ENCODE measurements around the gene SLC28A2. TPM values are rescaled to one million over a fixed set of nuclear protein-coding genes. Genes with fewer than 3 reads are reported as not detected.
"Not testable (repeated sequence)": the region's sequence is repeated elsewhere in the genome, so short reads cannot be mapped to it uniquely, and the experiment has no call there.

The SLC28A2 gene
- polyA plus RNA-seq, 2 of the 4 experiments (the other 2 are of a cell fraction) = 0.35 TPM; not detected in 1

- 41% methylated on average over 6 of the region's 6 CpGs for WGBS (ENCODE audit: missing lambda C conversion rate)
- H3K9me3 ChIP-seq = no peaks in the 10 kb centered on the region
- H3K4me2 ChIP-seq = no peak overlapping the region
- DNase-seq (ENCODE audit: low read depth in 1 of 2, low spot score in 1 of 2) (no peak), ATAC-seq (no peak), FAIRE-seq (no peak)
- CTCF ChIA-PET = interaction anchor here (1.2 to 1.6 kb wide), 3 partner anchors 11 to 84 kb away, joined by 3 to 5 read pairs (median 3); no protein-coding TSS in a partner anchor
- TF ChIP-seq CBX8 (IDR thresholded peaks at IDR 0.05) = no peak
- no peak for TF ChIP-seq PHF8 (IDR thresholded peaks at IDR 0.05; ENCODE audit: borderline replicate concordance, low read depth)
- TF ChIP-seq EP300 (IDR thresholded peaks at IDR 0.05) = no peak
- no peak for TF ChIP-seq JUNB (IDR thresholded peaks at IDR 0.05)
- no peak for TF ChIP-seq FOSL2 (IDR thresholded peaks at IDR 0.05)
- TF ChIP-seq FOSL2 (CRISPR knock-in tag; IDR thresholded peaks at IDR 0.05) = no peak
- no peak for TF ChIP-seq EHMT2 (IDR thresholded peaks at IDR 0.05; ENCODE audit: low read depth)
- no peak for TF ChIP-seq CHD4 (IDR thresholded peaks at IDR 0.05; ENCODE audit: borderline replicate concordance)
- no peak for TF ChIP-seq ATOH8 (CRISPR knock-in tag; IDR thresholded peaks at IDR 0.05; ENCODE audit: low read depth)
- TF ChIP-seq JUN (IDR thresholded peaks at IDR 0.05) = no peak
- TF ChIP-seq CEBPB (IDR thresholded peaks at IDR 0.05) = no peak
- TF ChIP-seq SREBF2 (IDR thresholded peaks at IDR 0.05) = no peak
- TF ChIP-seq HOXA7 (CRISPR knock-in tag; IDR thresholded peaks at IDR 0.05) = no peak
- no peak for TF ChIP-seq RFX5 (IDR thresholded peaks at IDR 0.05)
- no peak for TF ChIP-seq BCL3 (IDR thresholded peaks at IDR 0.05)
- no peak overlapping the region for H3K4me3 ChIP-seq
- H3K27ac ChIP-seq = no peak overlapping the region
- POLR2A ChIA-PET = no interaction called here
- no peaks in the 10 kb centered on the region for H3K4me1 ChIP-seq
Observed at GRCh38 chr15:45288947-45289346, 36.9 kb downstream of the SLC28A2 start.

GRCh38 chr15:45291822-45292582, 40.0 kb downstream of the SLC28A2 start:
- FAIRE-seq (no peak), ATAC-seq (no peak), DNase-seq (ENCODE audit: low read depth in 1 of 2, low spot score in 1 of 2) (no peak)
- Histone ChIP-seq H3K4me3 (no peak overlapping the region), H3K4me1 (no peaks in the 10 kb centered on the region), H3K27ac (no peak overlapping the region), H3K9me3 (no peaks in the 10 kb centered on the region), H3K4me2 (no peak overlapping the region)
- WGBS (ENCODE audit: missing lambda C conversion rate) = 45% methylated on average over 6 of the region's 9 CpGs
- TF ChIP-seq E2F6 (IDR thresholded peaks at IDR 0.05; ENCODE audit: borderline replicate concordance, low read depth) (no peak), ZC3H11A (IDR thresholded peaks at IDR 0.05) (no peak), HMGXB4 (CRISPR knock-in tag; IDR thresholded peaks at IDR 0.05; ENCODE audit: borderline replicate concordance) (no peak), KDM5A (IDR thresholded peaks at IDR 0.05) (no peak), CEBPB (IDR thresholded peaks at IDR 0.05) (no peak), HES2 (IDR thresholded peaks at IDR 0.05) (no peak), NFE2L2 (conservative IDR thresholded peaks at IDR 0.05; ENCODE audit: low read length) (no peak), CHD4 (IDR thresholded peaks at IDR 0.05; ENCODE audit: borderline replicate concordance) (no peak), SREBF2 (IDR thresholded peaks at IDR 0.05) (no peak), CBX8 (IDR thresholded peaks at IDR 0.05) (no peak), EHF (CRISPR knock-in tag; IDR thresholded peaks at IDR 0.05) (no peak), MAX (IDR thresholded peaks at IDR 0.05) (no peak), HOXB5 (CRISPR knock-in tag; IDR thresholded peaks at IDR 0.05) (no peak), JUN (IDR thresholded peaks at IDR 0.05) (no peak), JUNB (IDR thresholded peaks at IDR 0.05) (no peak), TFCP2L1 (CRISPR knock-in tag; IDR thresholded peaks at IDR 0.05) (no peak), FOSB (CRISPR knock-in tag; IDR thresholded peaks at IDR 0.05) (no peak), NPAS2 (CRISPR knock-in tag; IDR thresholded peaks at IDR 0.05; ENCODE audit: borderline replicate concordance) (no peak)
- ChIA-PET POLR2A (interaction anchor here (0.5 kb wide), 1 partner anchor 34 kb away, joined by 3 read pairs; no protein-coding TSS in a partner anchor), CTCF (no interaction called here)

GRCh38 chr15:45293326-45293725, 41.3 kb downstream of the SLC28A2 start:
- POLR2A ChIA-PET; H3K4me3 ChIP-seq; DNase-seq (ENCODE audit: low read depth in 1 of 2, low spot score in 1 of 2); ATAC-seq; H3K4me2 ChIP-seq; CTCF ChIA-PET; H3K9me3 ChIP-seq; H3K27ac ChIP-seq; FAIRE-seq; H3K4me1 ChIP-seq: not testable (repeated sequence)
- no CpG with 5 or more reads among the region's 27 CpGs for WGBS (ENCODE audit: missing lambda C conversion rate)

GRCh38 chr15:45298964-45299378, 46.9 kb downstream of the SLC28A2 start:
- H3K4me2 ChIP-seq; FAIRE-seq; DNase-seq (ENCODE audit: low read depth in 1 of 2, low spot score in 1 of 2); H3K27ac ChIP-seq; H3K4me1 ChIP-seq; H3K9me3 ChIP-seq; ATAC-seq; POLR2A ChIA-PET; H3K4me3 ChIP-seq: not testable (repeated sequence)
- CTCF ChIA-PET = interaction anchor here (0.7 to 1.4 kb wide), 2 partner anchors 101 to 118 kb away, joined by 3 read pairs; no protein-coding TSS in a partner anchor
- WGBS (ENCODE audit: missing lambda C conversion rate) = 88% methylated on average over 2 of the region's 2 CpGs
